Parathyroid adenoma (tissue), 2 donors: ENCODE measurements around the gene CFAP46.

Experiments used
- H2AFZ ChIP-seq: fragments of 300-600 bp; sonication (generic); one replicate; pipeline ENCODE4 v1.7.0; 2017; ENCODE audit warnings: antibody characterized with exemption, mild to moderate bottlenecking
- H3K27ac ChIP-seq: fragments of 300-600 bp; sonication (generic); one replicate; pipeline ENCODE4 v1.7.0; 2017
- H3K27me3 ChIP-seq: fragments of 300-600 bp; sonication (generic); one replicate; pipeline ENCODE4 v1.7.0; 2017; ENCODE audit warnings: low read length; ENCODE audit not compliant: control insufficient read depth, insufficient read depth
- H3K36me3 ChIP-seq: fragments of 300-600 bp; sonication (generic); one replicate; pipeline ENCODE4 v1.7.0; 2017; ENCODE audit warnings: low read length; ENCODE audit not compliant: control insufficient read depth, insufficient read depth
- H3K4me1 ChIP-seq: fragments of 300-600 bp; sonication (generic); one replicate; pipeline ENCODE4 v1.7.0; 2017; ENCODE audit warnings: control low read depth
- H3K4me2 ChIP-seq: fragments of 300-600 bp; sonication (generic); one replicate; pipeline ENCODE4 v1.7.0; 2017; ENCODE audit warnings: low read length
- H3K4me3 ChIP-seq: fragments of 300-600 bp; sonication (generic); one replicate; pipeline ENCODE4 v1.7.0; 2017; ENCODE audit warnings: low read depth, low read length
- H3K79me2 ChIP-seq: fragments of 300-600 bp; sonication (generic); one replicate; pipeline ENCODE4 v1.7.0; 2017; ENCODE audit warnings: control low read depth
- H3K9ac ChIP-seq: fragments of 300-600 bp; sonication (generic); one replicate; pipeline ENCODE4 v1.7.0; 2017; ENCODE audit warnings: mild to moderate bottlenecking
- H3K9me3 ChIP-seq: fragments of 300-600 bp; sonication (generic); one replicate; pipeline ENCODE4 v1.7.0; 2017; ENCODE audit warnings: low read length; ENCODE audit not compliant: control insufficient read depth
- CTCF ChIP-seq: fragments of 300-600 bp; sonication (generic); IDR thresholded peaks from one replicate; pipeline ENCODE4 v1.7.0; 2017; ENCODE audit warnings: antibody characterized with exemption, mild to moderate bottlenecking
- donor health status: primary hyperparathyroidism.

CFAP46 gene

GRCh38 chr10:132768346-132769248 is 173.8 kb downstream of the CFAP46 start:
- H3K9me3 ChIP-seq = no peaks in the 10 kb centered on the region
- no peak overlapping the region for H3K9ac ChIP-seq
- no peaks in the 10 kb centered on the region for H3K27me3 ChIP-seq
- no peaks in the 10 kb centered on the region for H3K36me3 ChIP-seq
- H3K4me2 ChIP-seq = no peak overlapping the region
- no peak overlapping the region for H3K4me3 ChIP-seq
- no peak for TF ChIP-seq CTCF
- H3K79me2 ChIP-seq = no peaks in the 10 kb centered on the region
- H3K4me1 ChIP-seq = no peaks in the 10 kb centered on the region
- no peak overlapping the region for H2AFZ ChIP-seq
- no peak overlapping the region for H3K27ac ChIP-seq

GRCh38 chr10:132766291-132766690 is 176.1 kb downstream of the CFAP46 start:
- no peaks in the 10 kb centered on the region for H3K9me3 ChIP-seq
- no peak overlapping the region for H3K27ac ChIP-seq
- no peaks in the 10 kb centered on the region for H3K27me3 ChIP-seq
- H2AFZ ChIP-seq = no peak overlapping the region
- no peaks in the 10 kb centered on the region for H3K79me2 ChIP-seq
- H3K4me2 ChIP-seq = no peak overlapping the region
- no peaks in the 10 kb centered on the region for H3K4me1 ChIP-seq
- H3K36me3 ChIP-seq = no peaks in the 10 kb centered on the region
- H3K9ac ChIP-seq = no peak overlapping the region
- H3K4me3 ChIP-seq = no peak overlapping the region
- TF ChIP-seq CTCF = no peak

GRCh38 chr10:132765435-132765834 is 176.9 kb downstream of the CFAP46 start:
- no peak for TF ChIP-seq CTCF
- H3K27ac ChIP-seq = no peak overlapping the region
- no peaks in the 10 kb centered on the region for H3K79me2 ChIP-seq
- H3K9ac ChIP-seq = no peak overlapping the region
- H3K4me1 ChIP-seq = no peaks in the 10 kb centered on the region
- H3K4me3 ChIP-seq = no peak overlapping the region
- no peaks in the 10 kb centered on the region for H3K9me3 ChIP-seq
- no peak overlapping the region for H3K4me2 ChIP-seq
- H3K27me3 ChIP-seq = no peaks in the 10 kb centered on the region
- no peak overlapping the region for H2AFZ ChIP-seq
- no peaks in the 10 kb centered on the region for H3K36me3 ChIP-seq

GRCh38 chr10:132764108-132764507 is 178.3 kb downstream of the CFAP46 start:
- Histone ChIP-seq H3K27me3 (no peaks in the 10 kb centered on the region), H3K4me3 (no peak overlapping the region), H3K9ac (no peak overlapping the region), H3K27ac (no peak overlapping the region), H3K4me1 (no peaks in the 10 kb centered on the region), H3K36me3 (no peaks in the 10 kb centered on the region), H3K79me2 (no peaks in the 10 kb centered on the region), H3K9me3 (no peaks in the 10 kb centered on the region), H2AFZ (no peak overlapping the region), H3K4me2 (no peak overlapping the region)
- TF ChIP-seq CTCF = no peak

GRCh38 chr10:132763545-132763944 is 178.8 kb downstream of the CFAP46 start:
- H3K79me2 ChIP-seq = no peaks in the 10 kb centered on the region
- H3K4me1 ChIP-seq = no peaks in the 10 kb centered on the region
- no peak for TF ChIP-seq CTCF
- H3K27me3 ChIP-seq = no peaks in the 10 kb centered on the region
- no peak overlapping the region for H3K4me3 ChIP-seq
- H3K9me3 ChIP-seq = no peaks in the 10 kb centered on the region
- H3K4me2 ChIP-seq = no peak overlapping the region
- H2AFZ ChIP-seq = no peak overlapping the region
- H3K9ac ChIP-seq = no peak overlapping the region
- no peaks in the 10 kb centered on the region for H3K36me3 ChIP-seq
- H3K27ac ChIP-seq = no peak overlapping the region
